ENCODE measurements around the gene LAIR2.

DNA sequence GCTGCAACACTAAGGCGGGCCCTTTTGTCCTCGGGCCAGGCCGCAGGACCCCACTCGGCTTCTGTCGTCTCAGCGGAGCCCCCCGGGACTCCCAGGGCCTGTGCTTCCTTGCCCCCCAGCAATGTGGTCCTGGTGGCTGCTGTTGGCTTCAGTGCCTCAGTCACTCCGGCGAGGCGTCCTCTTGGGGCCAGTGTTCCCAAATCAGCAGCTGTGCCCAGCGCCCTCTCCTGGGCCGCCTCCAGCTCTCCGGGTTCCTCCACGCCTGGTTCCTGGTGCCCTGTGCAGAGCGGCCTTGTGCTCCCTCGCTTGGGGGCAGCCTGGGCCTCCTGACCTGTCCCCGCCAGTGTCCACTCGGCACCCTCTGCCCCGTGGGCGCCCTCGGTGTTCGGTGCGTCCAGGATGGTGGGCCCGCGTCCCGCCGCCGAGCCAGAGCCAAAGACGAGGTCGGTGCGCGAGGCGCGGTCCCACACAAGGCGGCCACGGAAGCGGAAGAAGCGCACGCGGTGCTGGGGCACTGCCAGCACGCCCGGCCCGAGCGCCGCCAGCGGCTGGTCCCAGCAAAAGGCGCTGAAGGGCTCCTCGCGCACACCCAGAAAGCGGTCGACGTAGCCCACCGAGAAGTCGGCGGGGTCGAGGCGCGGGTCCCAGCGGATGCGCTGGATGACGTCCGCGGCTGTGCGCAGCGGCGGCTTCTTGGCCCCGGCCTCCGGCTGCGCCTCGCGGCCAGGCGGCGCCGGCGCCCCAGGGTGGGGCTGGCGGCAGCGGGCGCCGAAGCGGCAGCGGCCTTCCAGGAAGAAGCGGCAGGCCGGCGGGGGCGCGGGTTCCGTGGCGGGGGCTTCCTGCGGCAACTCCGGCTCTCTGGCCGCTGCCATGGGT lies 39.7 kb upstream of the LAIR2 start:
- TF ChIP-seq CTCF (conservative IDR thresholded peaks at IDR 0.05; ENCODE audit: low read depth, low read length) (peak; percentile 69), EZH2 (IDR thresholded peaks at IDR 0.05; ENCODE audit: borderline replicate concordance, low read depth, low read length, poor library complexity, severe bottlenecking) (no peak)

Measured in A673 (cell line).